H1 (cell line): ENCODE measurements around the gene MAPK8. TPM values are rescaled to one million over a fixed set of nuclear protein-coding genes. Genes with fewer than 3 reads are reported as not detected.

Source experiments
- CTCF ChIP-seq, 3 experiments: IDR thresholded peaks; 1 replicate in 2 of 3; 2 replicates in 1 of 3; pipeline versions ENCODE4 v1.5.1 to v1.6.1; 2011; ENCODE audit warnings: low read length in 3 of 3, mild to moderate bottlenecking in 3 of 3, inconsistent platforms in 2 of 3, low read depth in 1 of 3, moderate library complexity in 1 of 3; ENCODE audit not compliant: insufficient read depth in 1 of 3; ENCODE audit errors: control extremely low read depth in 1 of 3
- GABPA ChIP-seq: IDR thresholded peaks from 2 replicates; pipeline ENCODE4 v1.6.1; 2011; ENCODE audit warnings: mild to moderate bottlenecking, low read length, moderate library complexity, borderline replicate concordance; ENCODE audit not compliant: insufficient read depth
- polyA plus RNA-seq, 7 experiments: library from polyadenylated mRNA; depleted of rRNA in 3 of 7; stranded (reverse) in 5 of 7; unstranded in 2 of 7; fragments of >200 nt in 5 of 7; fragments of 200-250 nt in 2 of 7; gene quantifications; 1 replicate in 5 of 7; 2 replicates in 1 of 7; 4 replicates in 1 of 7; pipeline versions ENCODE4 v1.2.1 to v1.2.3, GENCODE V29; 2011 to 2013; ENCODE audit warnings: missing spikeins in 2 of 7, mixed read lengths in 2 of 7
- total RNA-seq: library from RNA; stranded (reverse); fragmentation: NEBNext Ultra II Directional; extraction: Animal tissue kit (Norgen Biotek cat#: 25700); gene quantifications from 2 replicates; pipeline ENCODE4 v1.2.1, GENCODE V29; 2021

Gene MAPK8
- total and polyA plus RNA-seq, 2 of the 8 experiments (the other 6 are each of a cell fraction or from before 2014, with no cell fraction given): 23.3 to 71.3 TPM

- TF ChIP-seq GABPA: no peak
- no peak for TF ChIP-seq CTCF (IDR thresholded peaks at IDR 0.05; ENCODE audit: control extremely low read depth in 1 of 3, insufficient read depth in 1 of 3, low read depth in 1 of 3, low read length in 3 of 3)
Observed at GRCh38 chr10:48364659-48365405, 58.4 kb downstream of the MAPK8 start (continued).
